ENCODE measurements around the gene ABCC4. TPM values are rescaled to one million over a fixed set of nuclear protein-coding genes. Genes with fewer than 3 reads are reported as not detected.

The ABCC4 gene
- total RNA-seq, 1 donor from 2014 or later, result 1.7 TPM

- Mint-ChIP-seq H3K9me3 (ENCODE audit: unreplicated experiment) (no peaks in the 10 kb centered on the region), H3K4me3 (ENCODE audit: unreplicated experiment) (no peak overlapping the region), H3K4me1 (ENCODE audit: low read depth, unreplicated experiment) (peaks cover 2% of the 10 kb centered on the region), H3K27ac (ENCODE audit: unreplicated experiment) (no peak overlapping the region), H3K27me3 (ENCODE audit: unreplicated experiment) (peaks cover 2% of the 10 kb centered on the region), H3K36me3 (ENCODE audit: unreplicated experiment) (no peaks in the 10 kb centered on the region)
- no peak for DNase-seq
- TF ChIP-seq CTCF (IDR thresholded peaks at IDR 0.05; ENCODE audit: partially characterized antibody, unreplicated experiment), result no peak
Observed at GRCh38 chr13:95247171-95247570, 54.1 kb downstream of the ABCC4 start.

DNA sequence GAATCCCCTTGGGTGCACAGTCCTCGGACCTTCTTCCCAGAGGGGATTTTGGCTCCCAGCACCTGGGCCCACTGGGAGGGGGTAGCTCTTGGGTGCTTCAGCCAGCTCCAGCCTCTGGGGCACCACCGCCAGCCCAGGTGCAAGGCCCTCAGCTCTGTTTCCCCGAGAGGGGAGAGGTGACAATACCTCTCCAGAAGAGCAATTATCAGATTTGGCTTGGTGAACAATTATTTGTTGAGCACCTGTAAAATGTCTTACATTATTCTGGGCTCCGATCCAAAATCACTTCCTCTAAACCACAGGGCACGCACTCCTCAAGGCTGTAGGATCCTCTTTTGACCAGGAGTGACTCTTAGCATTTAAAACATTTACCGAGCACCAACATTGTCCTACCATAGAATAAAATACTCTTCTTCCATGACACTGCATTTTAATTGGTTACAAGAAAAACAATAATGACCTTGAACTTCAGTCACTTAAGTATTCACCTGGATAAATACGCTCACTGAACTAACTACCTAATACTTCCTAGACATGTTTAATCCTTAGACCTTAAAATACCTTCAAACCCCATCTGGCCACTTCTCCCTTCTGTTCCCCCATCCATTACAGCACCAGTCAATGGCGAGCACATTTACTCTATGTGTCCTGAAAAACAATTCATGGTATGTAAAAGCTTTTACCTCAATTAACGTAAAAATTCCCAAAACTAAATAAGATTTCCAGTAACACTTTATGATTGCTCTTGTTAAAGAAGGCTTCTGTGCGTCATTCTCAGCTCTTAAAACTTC is 54.8 kb downstream of the ABCC4 start:
- no peak overlapping the region for H3K27ac Mint-ChIP-seq (ENCODE audit: unreplicated experiment)
- no peaks in the 10 kb centered on the region for H3K9me3 Mint-ChIP-seq (ENCODE audit: unreplicated experiment)
- no peak overlapping the region for H3K4me3 Mint-ChIP-seq (ENCODE audit: unreplicated experiment)
- H3K27me3 Mint-ChIP-seq (ENCODE audit: unreplicated experiment), result peaks cover 2% of the 10 kb centered on the region
- DNase-seq, result no peak
- no peak for TF ChIP-seq CTCF (IDR thresholded peaks at IDR 0.05; ENCODE audit: partially characterized antibody, unreplicated experiment)
- H3K36me3 Mint-ChIP-seq (ENCODE audit: unreplicated experiment), result no peaks in the 10 kb centered on the region
- peaks cover 2% of the 10 kb centered on the region for H3K4me1 Mint-ChIP-seq (ENCODE audit: low read depth, unreplicated experiment)

DNA sequence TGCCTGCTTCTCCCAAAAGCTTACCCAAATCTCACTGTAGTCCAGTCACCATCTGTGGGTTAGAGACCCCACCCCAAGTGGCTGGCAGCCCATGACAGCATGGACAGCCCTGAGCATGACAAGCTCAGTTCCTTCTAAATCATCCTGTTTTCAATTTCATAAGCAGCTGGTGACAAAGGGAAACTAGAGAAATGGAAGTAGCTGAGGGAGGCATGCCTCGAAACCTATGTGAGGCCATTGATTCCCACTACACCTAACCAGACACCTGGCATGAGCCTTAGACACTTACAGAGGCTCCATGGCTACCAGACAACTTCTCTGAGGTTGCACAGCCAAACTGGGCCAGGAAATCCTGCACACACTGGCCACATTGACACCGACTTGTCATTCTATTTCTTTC is 56.2 kb downstream of the ABCC4 start:
- H3K27me3 Mint-ChIP-seq (ENCODE audit: unreplicated experiment), result peaks cover 2% of the 10 kb centered on the region
- no peak for DNase-seq
- no peaks in the 10 kb centered on the region for H3K9me3 Mint-ChIP-seq (ENCODE audit: unreplicated experiment)
- H3K4me3 Mint-ChIP-seq (ENCODE audit: unreplicated experiment), result no peak overlapping the region
- no peak for TF ChIP-seq CTCF (IDR thresholded peaks at IDR 0.05; ENCODE audit: partially characterized antibody, unreplicated experiment)
- H3K36me3 Mint-ChIP-seq (ENCODE audit: unreplicated experiment), result no peaks in the 10 kb centered on the region
- peaks cover 2% of the 10 kb centered on the region for H3K4me1 Mint-ChIP-seq (ENCODE audit: low read depth, unreplicated experiment)
- H3K27ac Mint-ChIP-seq (ENCODE audit: unreplicated experiment), result no peak overlapping the region

DNA sequence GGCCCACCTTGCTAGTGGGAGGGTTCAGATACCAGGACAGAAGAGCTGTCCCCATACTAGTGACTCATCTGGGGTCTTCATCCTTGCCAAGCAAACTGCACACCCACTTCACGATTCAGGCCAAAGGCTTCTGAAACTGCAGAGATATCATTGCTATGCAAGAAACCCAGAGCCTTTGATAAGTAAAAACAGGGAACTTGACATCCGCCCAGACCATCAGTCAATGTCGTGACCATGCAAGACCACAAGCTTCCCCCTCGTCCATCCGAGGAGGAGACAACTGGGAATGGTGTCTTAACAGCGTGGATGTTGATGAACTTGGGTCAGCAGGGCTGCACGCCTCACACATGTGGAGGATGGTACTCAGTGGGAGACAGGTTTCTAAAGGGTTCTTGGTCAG is 58.0 kb downstream of the ABCC4 start:
- Mint-ChIP-seq H3K27me3 (ENCODE audit: unreplicated experiment) (peaks cover 2% of the 10 kb centered on the region), H3K9me3 (ENCODE audit: unreplicated experiment) (no peaks in the 10 kb centered on the region), H3K27ac (ENCODE audit: unreplicated experiment) (no peak overlapping the region), H3K36me3 (ENCODE audit: unreplicated experiment) (no peaks in the 10 kb centered on the region), H3K4me3 (ENCODE audit: unreplicated experiment) (no peak overlapping the region), H3K4me1 (ENCODE audit: low read depth, unreplicated experiment) (peaks cover 2% of the 10 kb centered on the region)
- no peak for DNase-seq
- no peak for TF ChIP-seq CTCF (IDR thresholded peaks at IDR 0.05; ENCODE audit: partially characterized antibody, unreplicated experiment)

- H3K27ac Mint-ChIP-seq (ENCODE audit: unreplicated experiment), result no peak overlapping the region
- TF ChIP-seq CTCF (IDR thresholded peaks at IDR 0.05; ENCODE audit: partially characterized antibody, unreplicated experiment), result no peak
- peaks cover 2% of the 10 kb centered on the region for H3K4me1 Mint-ChIP-seq (ENCODE audit: low read depth, unreplicated experiment)
Observed at GRCh38 chr13:95241321-95241720, 59.9 kb downstream of the ABCC4 start.

More at GRCh38 chr13:95241321-95241720, 59.9 kb downstream of the ABCC4 start:
- Mint-ChIP-seq H3K36me3 (ENCODE audit: unreplicated experiment) (no peaks in the 10 kb centered on the region), H3K27me3 (ENCODE audit: unreplicated experiment) (peaks cover 2% of the 10 kb centered on the region), H3K9me3 (ENCODE audit: unreplicated experiment) (no peaks in the 10 kb centered on the region), H3K4me3 (ENCODE audit: unreplicated experiment) (no peak overlapping the region)
- no peak for DNase-seq

Data from glutamatergic neuron (in vitro differentiated cells).